Measurements from ENCODE around the gene STK16.

GRCh38 chr2:219247678-219248642 is 2.7 kb downstream of the STK16 start:
- TF ChIP-seq, protein P1, sequence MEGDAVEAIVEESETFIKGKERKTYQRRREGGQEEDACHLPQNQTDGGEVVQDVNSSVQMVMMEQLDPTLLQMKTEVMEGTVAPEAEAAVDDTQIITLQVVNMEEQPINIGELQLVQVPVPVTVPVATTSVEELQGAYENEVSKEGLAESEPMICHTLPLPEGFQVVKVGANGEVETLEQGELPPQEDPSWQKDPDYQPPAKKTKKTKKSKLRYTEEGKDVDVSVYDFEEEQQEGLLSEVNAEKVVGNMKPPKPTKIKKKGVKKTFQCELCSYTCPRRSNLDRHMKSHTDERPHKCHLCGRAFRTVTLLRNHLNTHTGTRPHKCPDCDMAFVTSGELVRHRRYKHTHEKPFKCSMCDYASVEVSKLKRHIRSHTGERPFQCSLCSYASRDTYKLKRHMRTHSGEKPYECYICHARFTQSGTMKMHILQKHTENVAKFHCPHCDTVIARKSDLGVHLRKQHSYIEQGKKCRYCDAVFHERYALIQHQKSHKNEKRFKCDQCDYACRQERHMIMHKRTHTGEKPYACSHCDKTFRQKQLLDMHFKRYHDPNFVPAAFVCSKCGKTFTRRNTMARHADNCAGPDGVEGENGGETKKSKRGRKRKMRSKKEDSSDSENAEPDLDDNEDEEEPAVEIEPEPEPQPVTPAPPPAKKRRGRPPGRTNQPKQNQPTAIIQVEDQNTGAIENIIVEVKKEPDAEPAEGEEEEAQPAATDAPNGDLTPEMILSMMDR (IDR thresholded peaks at IDR 0.05) = no peak
- no peak for TF ChIP-seq POLR2A (IDR thresholded peaks at IDR 0.05)
